WTC11 (cell line): ENCODE data around the gene GTSE1. TPM values are rescaled to one million over a fixed set of nuclear protein-coding genes. Genes with fewer than 3 reads are reported as not detected.

Source experiments
- ATAC-seq: fragments of 200-7000 bp; cut with Tn5 transposase; 2 replicates; pipeline ENCODE4 v1.10.0; 2021; ENCODE audit warnings: mild to moderate bottlenecking, moderate library complexity
- CTCF ChIA-PET: fragments of 300-600 bp; sonication (Branson Sonifier 250); formaldehyde crosslinking; loops from one replicate; lab custom pipeline; 2021; ENCODE audit warnings: antibody characterized with exemption; lab: Charles Lee
- POLR2A ChIA-PET: fragments of 350-600 bp; sonication (Branson Sonifier 250); formaldehyde crosslinking; loops from one replicate; lab custom pipeline; 2021; ENCODE audit warnings: antibody characterized with exemption; lab: Charles Lee
- DNase-seq: peaks from one replicate; pipeline ENCODE4 v3.0.0; 2021; ENCODE audit warnings: low spot score
- H3K27ac Mint-ChIP-seq: 2 replicates; pipeline ENCODE4 v1.8.0; 2021; ENCODE audit warnings: mixed read lengths
- H3K27me3 Mint-ChIP-seq: 2 replicates; pipeline ENCODE4 v1.8.0; 2021; ENCODE audit warnings: low read depth, mild to moderate bottlenecking, moderate library complexity, mixed read lengths
- H3K36me3 Mint-ChIP-seq: 2 replicates; pipeline ENCODE4 v1.8.0; 2021; ENCODE audit warnings: mixed read lengths
- H3K4me1 Mint-ChIP-seq: 2 replicates; pipeline ENCODE4 v1.8.0; 2022; ENCODE audit warnings: mixed read lengths
- H3K4me3 Mint-ChIP-seq: 2 replicates; pipeline ENCODE4 v1.8.0; 2021; ENCODE audit warnings: mild to moderate bottlenecking, moderate library complexity, mixed read lengths
- H3K9me3 Mint-ChIP-seq: 2 replicates; pipeline ENCODE4 v1.8.0; 2021; ENCODE audit warnings: mixed read lengths
- AFF4 ChIP-seq: sonication (generic); formaldehyde crosslinking; IDR thresholded peaks from 2 replicates; pipeline ENCODE4 v1.8.1; 2023; ENCODE audit warnings: mild to moderate bottlenecking, missing genetic modification reagents, borderline replicate concordance
- E2F4 ChIP-seq: sonication (generic); formaldehyde crosslinking; IDR thresholded peaks from 2 replicates; pipeline ENCODE4 v1.8.1; 2022; ENCODE audit warnings: low read depth, mild to moderate bottlenecking, moderate library complexity, missing genetic modification reagents, borderline replicate concordance
- FOXK1 ChIP-seq: sonication (generic); formaldehyde crosslinking; IDR thresholded peaks from 2 replicates; pipeline ENCODE4 v1.8.0; 2022; ENCODE audit warnings: mild to moderate bottlenecking, moderate library complexity, missing genetic modification reagents
- JAZF1 ChIP-seq: fragments of 250-450 bp; sonication (Bioruptor Pico); IDR thresholded peaks from 2 replicates; pipeline ENCODE4 v1.9.0; 2021; ENCODE audit warnings: moderate library complexity, mild to moderate bottlenecking, inconsistent platforms
- MXD4 ChIP-seq: fragments of 250-450 bp; sonication (Bioruptor Pico); IDR thresholded peaks from 2 replicates; pipeline ENCODE4 v1.8.0; 2021; ENCODE audit warnings: mild to moderate bottlenecking, moderate library complexity, borderline replicate concordance
- NFYB ChIP-seq: sonication (generic); formaldehyde crosslinking; conservative IDR thresholded peaks from 2 replicates; pipeline ENCODE4 v1.8.0; 2022; ENCODE audit warnings: low read depth, missing genetic modification reagents
- PREB ChIP-seq: sonication (generic); formaldehyde crosslinking; IDR thresholded peaks from 2 replicates; pipeline ENCODE4 v1.8.1; 2022; ENCODE audit warnings: mild to moderate bottlenecking, missing genetic modification reagents, moderate library complexity, borderline replicate concordance
- PRRX2 ChIP-seq: fragments of 250-450 bp; sonication (Bioruptor Pico); IDR thresholded peaks from 2 replicates; pipeline ENCODE4 v1.8.0; 2021; ENCODE audit warnings: mild to moderate bottlenecking
- SOX15 ChIP-seq: fragments of 250-450 bp; sonication (Bioruptor Pico); IDR thresholded peaks from 2 replicates; pipeline ENCODE4 v1.9.0; 2021; ENCODE audit warnings: mild to moderate bottlenecking
- SP1 ChIP-seq: sonication (generic); formaldehyde crosslinking; conservative IDR thresholded peaks from 2 replicates; pipeline ENCODE4 v1.8.1; 2022; ENCODE audit warnings: missing genetic modification reagents
- ZNF232 ChIP-seq: sonication (generic); formaldehyde crosslinking; IDR thresholded peaks from 2 replicates; pipeline ENCODE4 v1.8.0; 2022; ENCODE audit warnings: mild to moderate bottlenecking, missing genetic modification reagents
- ZNF425 ChIP-seq: fragments of 250-450 bp; sonication (Bioruptor Pico); conservative IDR thresholded peaks from 2 replicates; pipeline ENCODE4 v1.9.0; 2021; ENCODE audit warnings: mild to moderate bottlenecking
- total RNA-seq: library from RNA; stranded (reverse); gene quantifications from 3 replicates; pipeline ENCODE4 v1.2.3, GENCODE V29; 2021
- TF ChIP-seq, protein P1 (sequence below): sonication (generic); formaldehyde crosslinking; IDR thresholded peaks from 2 replicates; pipeline ENCODE4 v1.8.0; 2023; ENCODE audit warnings: mild to moderate bottlenecking, missing genetic modification reagents
- TF ChIP-seq, protein P2 (sequence below): sonication (generic); formaldehyde crosslinking; IDR thresholded peaks from 2 replicates; pipeline ENCODE4 v1.8.1; 2023; ENCODE audit warnings: mild to moderate bottlenecking, missing genetic modification reagents, moderate library complexity
- TF ChIP-seq, protein P3 (sequence below): sonication (generic); formaldehyde crosslinking; conservative IDR thresholded peaks from 2 replicates; pipeline ENCODE4 v1.8.1; 2023; ENCODE audit warnings: mild to moderate bottlenecking, low read depth, missing genetic modification reagents, moderate library complexity
- TF ChIP-seq, protein P4 (sequence below): sonication (generic); formaldehyde crosslinking; IDR thresholded peaks from 2 replicates; pipeline ENCODE4 v1.8.0; 2022; ENCODE audit warnings: mild to moderate bottlenecking, missing genetic modification reagents

The GTSE1 gene
- total RNA-seq, 1 experiment from 2014 or later, result 56.1 TPM

GRCh38 chr22:46319319-46319718, 22.6 kb downstream of the GTSE1 start (continued):
- TF ChIP-seq ZNF425 (no peak), FOXK1 (CRISPR knock-in tag) (no peak), E2F4 (CRISPR knock-in tag) (no peak)
- TF ChIP-seq, all 79 proteins: peak for 0

GRCh38 chr22:46320166-46320710, 23.6 kb downstream of the GTSE1 start:
- H3K27ac Mint-ChIP-seq, result no peak overlapping the region
- ChIA-PET POLR2A (no interaction called here), CTCF (interaction anchor here (0.6 kb wide), 1 partner anchor 66 kb away, joined by 3 read pairs; no protein-coding TSS in a partner anchor)
- no peak overlapping the region for H3K4me3 Mint-ChIP-seq
- DNase-seq, result no peak
- H3K36me3 Mint-ChIP-seq, result peaks cover 59% of the 10 kb centered on the region
- no peaks in the 10 kb centered on the region for H3K27me3 Mint-ChIP-seq
- no peaks in the 10 kb centered on the region for H3K4me1 Mint-ChIP-seq
- no peaks in the 10 kb centered on the region for H3K9me3 Mint-ChIP-seq
- ATAC-seq, result no peak
- TF ChIP-seq JAZF1 (CRISPR knock-in tag) (no peak), ZNF232 (CRISPR knock-in tag) (no peak), NFYB (CRISPR knock-in tag) (no peak), SOX15 (CRISPR knock-in tag) (no peak), MXD4 (CRISPR knock-in tag) (no peak), SP1 (no peak), PREB (CRISPR knock-in tag) (no peak), PRRX2 (CRISPR knock-in tag) (no peak), E2F4 (CRISPR knock-in tag) (no peak), AFF4 (CRISPR knock-in tag) (no peak)
- TF ChIP-seq, protein P1, sequence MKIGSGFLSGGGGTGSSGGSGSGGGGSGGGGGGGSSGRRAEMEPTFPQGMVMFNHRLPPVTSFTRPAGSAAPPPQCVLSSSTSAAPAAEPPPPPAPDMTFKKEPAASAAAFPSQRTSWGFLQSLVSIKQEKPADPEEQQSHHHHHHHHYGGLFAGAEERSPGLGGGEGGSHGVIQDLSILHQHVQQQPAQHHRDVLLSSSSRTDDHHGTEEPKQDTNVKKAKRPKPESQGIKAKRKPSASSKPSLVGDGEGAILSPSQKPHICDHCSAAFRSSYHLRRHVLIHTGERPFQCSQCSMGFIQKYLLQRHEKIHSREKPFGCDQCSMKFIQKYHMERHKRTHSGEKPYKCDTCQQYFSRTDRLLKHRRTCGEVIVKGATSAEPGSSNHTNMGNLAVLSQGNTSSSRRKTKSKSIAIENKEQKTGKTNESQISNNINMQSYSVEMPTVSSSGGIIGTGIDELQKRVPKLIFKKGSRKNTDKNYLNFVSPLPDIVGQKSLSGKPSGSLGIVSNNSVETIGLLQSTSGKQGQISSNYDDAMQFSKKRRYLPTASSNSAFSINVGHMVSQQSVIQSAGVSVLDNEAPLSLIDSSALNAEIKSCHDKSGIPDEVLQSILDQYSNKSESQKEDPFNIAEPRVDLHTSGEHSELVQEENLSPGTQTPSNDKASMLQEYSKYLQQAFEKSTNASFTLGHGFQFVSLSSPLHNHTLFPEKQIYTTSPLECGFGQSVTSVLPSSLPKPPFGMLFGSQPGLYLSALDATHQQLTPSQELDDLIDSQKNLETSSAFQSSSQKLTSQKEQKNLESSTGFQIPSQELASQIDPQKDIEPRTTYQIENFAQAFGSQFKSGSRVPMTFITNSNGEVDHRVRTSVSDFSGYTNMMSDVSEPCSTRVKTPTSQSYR (CRISPR knock-in tag), result no peak
- TF ChIP-seq, protein P2, sequence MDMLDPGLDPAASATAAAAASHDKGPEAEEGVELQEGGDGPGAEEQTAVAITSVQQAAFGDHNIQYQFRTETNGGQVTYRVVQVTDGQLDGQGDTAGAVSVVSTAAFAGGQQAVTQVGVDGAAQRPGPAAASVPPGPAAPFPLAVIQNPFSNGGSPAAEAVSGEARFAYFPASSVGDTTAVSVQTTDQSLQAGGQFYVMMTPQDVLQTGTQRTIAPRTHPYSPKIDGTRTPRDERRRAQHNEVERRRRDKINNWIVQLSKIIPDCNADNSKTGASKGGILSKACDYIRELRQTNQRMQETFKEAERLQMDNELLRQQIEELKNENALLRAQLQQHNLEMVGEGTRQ (CRISPR knock-in tag), result no peak
- TF ChIP-seq, protein P3, sequence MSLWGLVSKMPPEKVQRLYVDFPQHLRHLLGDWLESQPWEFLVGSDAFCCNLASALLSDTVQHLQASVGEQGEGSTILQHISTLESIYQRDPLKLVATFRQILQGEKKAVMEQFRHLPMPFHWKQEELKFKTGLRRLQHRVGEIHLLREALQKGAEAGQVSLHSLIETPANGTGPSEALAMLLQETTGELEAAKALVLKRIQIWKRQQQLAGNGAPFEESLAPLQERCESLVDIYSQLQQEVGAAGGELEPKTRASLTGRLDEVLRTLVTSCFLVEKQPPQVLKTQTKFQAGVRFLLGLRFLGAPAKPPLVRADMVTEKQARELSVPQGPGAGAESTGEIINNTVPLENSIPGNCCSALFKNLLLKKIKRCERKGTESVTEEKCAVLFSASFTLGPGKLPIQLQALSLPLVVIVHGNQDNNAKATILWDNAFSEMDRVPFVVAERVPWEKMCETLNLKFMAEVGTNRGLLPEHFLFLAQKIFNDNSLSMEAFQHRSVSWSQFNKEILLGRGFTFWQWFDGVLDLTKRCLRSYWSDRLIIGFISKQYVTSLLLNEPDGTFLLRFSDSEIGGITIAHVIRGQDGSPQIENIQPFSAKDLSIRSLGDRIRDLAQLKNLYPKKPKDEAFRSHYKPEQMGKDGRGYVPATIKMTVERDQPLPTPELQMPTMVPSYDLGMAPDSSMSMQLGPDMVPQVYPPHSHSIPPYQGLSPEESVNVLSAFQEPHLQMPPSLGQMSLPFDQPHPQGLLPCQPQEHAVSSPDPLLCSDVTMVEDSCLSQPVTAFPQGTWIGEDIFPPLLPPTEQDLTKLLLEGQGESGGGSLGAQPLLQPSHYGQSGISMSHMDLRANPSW, result no peak
- TF ChIP-seq, protein P4, sequence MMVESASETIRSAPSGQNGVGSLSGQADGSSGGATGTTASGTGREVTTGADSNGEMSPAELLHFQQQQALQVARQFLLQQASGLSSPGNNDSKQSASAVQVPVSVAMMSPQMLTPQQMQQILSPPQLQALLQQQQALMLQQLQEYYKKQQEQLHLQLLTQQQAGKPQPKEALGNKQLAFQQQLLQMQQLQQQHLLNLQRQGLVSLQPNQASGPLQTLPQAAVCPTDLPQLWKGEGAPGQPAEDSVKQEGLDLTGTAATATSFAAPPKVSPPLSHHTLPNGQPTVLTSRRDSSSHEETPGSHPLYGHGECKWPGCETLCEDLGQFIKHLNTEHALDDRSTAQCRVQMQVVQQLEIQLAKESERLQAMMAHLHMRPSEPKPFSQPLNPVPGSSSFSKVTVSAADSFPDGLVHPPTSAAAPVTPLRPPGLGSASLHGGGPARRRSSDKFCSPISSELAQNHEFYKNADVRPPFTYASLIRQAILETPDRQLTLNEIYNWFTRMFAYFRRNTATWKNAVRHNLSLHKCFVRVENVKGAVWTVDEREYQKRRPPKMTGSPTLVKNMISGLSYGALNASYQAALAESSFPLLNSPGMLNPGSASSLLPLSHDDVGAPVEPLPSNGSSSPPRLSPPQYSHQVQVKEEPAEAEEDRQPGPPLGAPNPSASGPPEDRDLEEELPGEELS (CRISPR knock-in tag), result no peak
